Measurements from ENCODE around the gene LCORL.

GRCh38 chr4:18034099-18034498, 12.5 kb upstream of the LCORL start:
- TF ChIP-seq CTCF (IDR thresholded peaks at IDR 0.05): no peak
- no peak for TF ChIP-seq POLR2A (IDR thresholded peaks at IDR 0.05)

Measured in breast epithelium (tissue), 3 donors.